HG03064 (cell line): ENCODE measurements around the gene VWA2.

Experiments
- ATAC-seq: cut with Tn5 transposase; IDR thresholded peaks from one replicate; pipeline ENCODE4 v1.9.1; 2021; ENCODE audit warnings: low read depth; ENCODE audit not compliant: unreplicated experiment

Gene VWA2

DNA sequence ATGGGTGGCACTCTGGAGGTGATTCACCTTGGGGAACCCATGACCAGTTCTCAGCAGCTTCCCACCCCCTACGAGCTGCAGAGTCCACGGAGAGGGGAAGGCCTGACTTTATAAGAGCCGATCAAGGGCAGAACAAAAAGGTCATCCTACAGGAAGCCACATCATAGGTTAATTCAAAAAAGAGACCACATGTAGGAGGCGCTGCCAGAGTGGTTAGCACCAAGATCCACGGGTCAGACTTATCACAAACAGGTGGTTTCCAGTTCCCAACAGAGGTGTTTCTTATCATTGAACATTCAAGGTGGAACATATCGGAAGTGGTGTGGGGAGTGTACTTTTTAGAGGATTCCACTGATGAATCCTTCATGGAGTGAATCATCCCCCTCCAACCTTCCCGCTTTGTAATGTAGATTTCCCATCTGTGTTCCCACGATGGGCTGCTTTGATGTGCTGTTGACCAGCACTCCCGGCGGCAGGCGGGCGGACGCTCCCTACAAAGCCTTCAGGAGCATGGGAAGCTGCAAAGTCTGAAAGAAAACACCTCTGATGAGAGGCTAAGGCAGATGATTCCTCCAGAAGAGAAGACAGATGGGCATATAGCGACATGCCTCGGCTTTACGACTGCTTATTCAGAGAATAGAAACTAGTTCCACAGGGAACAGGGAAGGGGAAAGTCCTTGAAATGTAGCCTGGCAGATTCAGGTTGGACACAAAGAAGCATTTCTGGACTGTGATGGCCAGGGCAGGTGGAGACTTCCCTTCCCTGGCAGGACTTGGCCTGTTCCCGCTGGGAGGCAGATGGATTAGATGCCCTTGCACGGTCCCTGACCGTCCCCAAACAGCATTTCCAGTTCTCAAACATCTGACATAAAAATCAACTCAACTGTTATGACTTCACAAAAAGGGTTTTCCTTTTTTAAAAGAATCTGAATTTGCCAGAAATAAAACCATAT lies 98.7 kb downstream of the VWA2 start:
- ATAC-seq, result no peak

DNA sequence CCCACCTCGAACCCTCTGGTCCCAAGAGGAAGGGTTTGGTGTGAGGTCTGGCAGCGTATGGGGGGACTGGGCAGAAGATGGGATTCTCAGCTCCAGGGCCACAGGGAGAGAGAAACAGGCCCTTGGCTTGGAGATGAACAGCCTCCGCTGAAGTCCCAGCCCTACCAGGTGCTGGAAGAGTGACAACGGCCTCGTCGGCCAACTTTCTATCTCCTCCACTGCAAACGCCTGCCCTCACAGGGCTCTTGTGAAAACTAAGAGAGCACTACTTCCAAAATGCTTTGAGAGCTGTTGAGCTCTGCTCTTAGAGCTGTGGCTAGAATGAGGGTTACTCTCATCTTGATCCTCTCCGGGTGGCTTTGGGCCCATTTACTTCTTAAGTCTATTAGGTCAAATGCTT lies 101.8 kb downstream of the VWA2 start:
- no peak for ATAC-seq
